GM12878 (cell line): ENCODE results near the gene ZNF592. TPM values are rescaled to one million over a fixed set of nuclear protein-coding genes. Genes with fewer than 3 reads are reported as not detected.

ENCODE experiments used
- BCL3 ChIP-seq: IDR thresholded peaks from 2 replicates; pipeline ENCODE4 v1.6.1; 2011; ENCODE audit warnings: borderline replicate concordance, low read depth, mild to moderate bottlenecking, moderate library complexity, low read length; ENCODE audit not compliant: insufficient read depth, poor library complexity, severe bottlenecking
- BMI1 ChIP-seq: fragments of 450-650 bp; IDR thresholded peaks from 2 replicates; pipeline ENCODE4 v1.6.1; 2016; ENCODE audit warnings: mild to moderate bottlenecking, moderate library complexity, borderline replicate concordance
- CBFB ChIP-seq: IDR thresholded peaks from 2 replicates; pipeline ENCODE4 v1.6.1; 2016; ENCODE audit warnings: antibody characterized with exemption, low read depth
- DPF2 ChIP-seq: fragments of 450-650 bp; IDR thresholded peaks from 2 replicates; pipeline ENCODE4 v1.6.1; 2017; ENCODE audit warnings: mild to moderate bottlenecking
- ESRRA ChIP-seq: IDR thresholded peaks from 2 replicates; pipeline ENCODE4 v1.6.1; 2012; ENCODE audit warnings: mild to moderate bottlenecking, low read length, improper control_type of control experiment
- HDGF ChIP-seq: fragments of 450-650 bp; IDR thresholded peaks from 2 replicates; pipeline ENCODE4 v1.6.1; 2016; ENCODE audit warnings: antibody characterized with exemption
- MEF2A ChIP-seq: IDR thresholded peaks from 2 replicates; pipeline ENCODE4 v1.6.1; 2011; ENCODE audit warnings: low read depth, mild to moderate bottlenecking, low read length, moderate library complexity; ENCODE audit not compliant: insufficient read depth
- RAD21 ChIP-seq: IDR thresholded peaks from 2 replicates; pipeline ENCODE4 v1.6.1; 2011; ENCODE audit warnings: mild to moderate bottlenecking, low read depth, low read length, moderate library complexity; ENCODE audit not compliant: insufficient read depth
- RBBP5 ChIP-seq: fragments of 200-600 bp; sonication (generic); conservative IDR thresholded peaks from 2 replicates; pipeline ENCODE4 v1.6.1; 2016
- RUNX3 ChIP-seq: IDR thresholded peaks from 2 replicates; pipeline ENCODE4 v1.6.1; 2012; ENCODE audit warnings: low read length, inconsistent platforms
- SUPT20H ChIP-seq: IDR thresholded peaks from 2 replicates; pipeline ENCODE4 v1.6.1; 2011; ENCODE audit warnings: low read depth, mild to moderate bottlenecking, low read length, moderate library complexity, borderline replicate concordance; ENCODE audit not compliant: control insufficient read depth
- TCF12 ChIP-seq: IDR thresholded peaks from 2 replicates; pipeline ENCODE4 v1.6.1; 2011; ENCODE audit warnings: low read depth, mild to moderate bottlenecking, low read length
- ZBTB40 ChIP-seq: fragments of 450-650 bp; IDR thresholded peaks from 2 replicates; pipeline ENCODE4 v1.6.1; 2016; ENCODE audit warnings: mild to moderate bottlenecking, moderate library complexity, borderline replicate concordance
- ZNF384 ChIP-seq: IDR thresholded peaks from 2 replicates; pipeline ENCODE4 v1.6.1; 2012; ENCODE audit warnings: low read depth, mild to moderate bottlenecking, low read length, improper control_type of control experiment, borderline replicate concordance
- polyA plus RNA-seq, 11 experiments: library from polyadenylated mRNA; depleted of rRNA in 4 of 11; unstranded in 6 of 11; stranded (reverse) in 5 of 11; fragments of >200 nt; fragmentation: Nextera tagmentation in 4 of 11; fragmentation: Illumina TruSeq in 1 of 11; extraction: Ambion mirVana in 4 of 11; extraction: Trizol in 1 of 11; gene quantifications; 1 replicate in 1 of 11; 2 replicates in 10 of 11; pipeline versions ENCODE4 v1.2.1 to v1.2.3, GENCODE V29; 2011 to 2016; ENCODE audit warnings: inconsistent platforms in 2 of 11, missing spikeins in 2 of 11, low read depth in 1 of 11
- total RNA-seq, 4 experiments: library from RNA; depleted of rRNA in 3 of 4; stranded (reverse); fragments of >200 nt in 3 of 4; fragmentation: Illumina TruSeq in 1 of 4; extraction: Trizol in 1 of 4; gene quantifications; 2 replicates each; pipeline versions ENCODE4 v1.2.1 to v1.2.3, GENCODE V29; 2013 to 2021
- TF ChIP-seq, protein P1 (sequence below): IDR thresholded peaks from 2 replicates; pipeline ENCODE4 v1.6.1; 2012; ENCODE audit warnings: low read depth, low read length, improper control_type of control experiment
- TF ChIP-seq, protein P2 (sequence below): fragments of 450-650 bp; IDR thresholded peaks from 2 replicates; pipeline ENCODE4 v1.6.1; 2018; ENCODE audit warnings: mild to moderate bottlenecking, low read depth, moderate library complexity; ENCODE audit not compliant: partially characterized antibody
- TF ChIP-seq, protein P3 (sequence below): fragments of 450-650 bp; formaldehyde crosslinking; IDR thresholded peaks from 2 replicates; pipeline ENCODE4 v1.4.0; 2022; ENCODE audit warnings: mild to moderate bottlenecking, moderate library complexity

Gene ZNF592
- total and polyA plus RNA-seq, 10 of the 15 experiments (the other 5 are each of a cell fraction or from before 2014, with no cell fraction given) = 0.95 to 23.7 (median 8.6) TPM

GRCh38 chr15:84716036-84716732 is 32.2 kb upstream of the ZNF592 start, which contains the start of gene SEC11A (continued):
- TF ChIP-seq, protein P1, sequence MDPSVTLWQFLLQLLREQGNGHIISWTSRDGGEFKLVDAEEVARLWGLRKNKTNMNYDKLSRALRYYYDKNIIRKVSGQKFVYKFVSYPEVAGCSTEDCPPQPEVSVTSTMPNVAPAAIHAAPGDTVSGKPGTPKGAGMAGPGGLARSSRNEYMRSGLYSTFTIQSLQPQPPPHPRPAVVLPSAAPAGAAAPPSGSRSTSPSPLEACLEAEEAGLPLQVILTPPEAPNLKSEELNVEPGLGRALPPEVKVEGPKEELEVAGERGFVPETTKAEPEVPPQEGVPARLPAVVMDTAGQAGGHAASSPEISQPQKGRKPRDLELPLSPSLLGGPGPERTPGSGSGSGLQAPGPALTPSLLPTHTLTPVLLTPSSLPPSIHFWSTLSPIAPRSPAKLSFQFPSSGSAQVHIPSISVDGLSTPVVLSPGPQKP = peak; percentile 79
- TF ChIP-seq MEF2A (no peak), RAD21 (no peak), SUPT20H (no peak), DPF2 (peak; percentile 69), RBBP5 (no peak), CBFB (no peak), RUNX3 (peak; percentile 18), HDGF (peak; percentile 85), ESRRA (no peak), ZBTB40 (peak; percentile 98), TCF12 (peak; percentile 53; the same call in 1 of the 2 replicates), BMI1 (no peak), BCL3 (peak; percentile 13), ZNF384 (no peak)
- TF ChIP-seq, protein P2, sequence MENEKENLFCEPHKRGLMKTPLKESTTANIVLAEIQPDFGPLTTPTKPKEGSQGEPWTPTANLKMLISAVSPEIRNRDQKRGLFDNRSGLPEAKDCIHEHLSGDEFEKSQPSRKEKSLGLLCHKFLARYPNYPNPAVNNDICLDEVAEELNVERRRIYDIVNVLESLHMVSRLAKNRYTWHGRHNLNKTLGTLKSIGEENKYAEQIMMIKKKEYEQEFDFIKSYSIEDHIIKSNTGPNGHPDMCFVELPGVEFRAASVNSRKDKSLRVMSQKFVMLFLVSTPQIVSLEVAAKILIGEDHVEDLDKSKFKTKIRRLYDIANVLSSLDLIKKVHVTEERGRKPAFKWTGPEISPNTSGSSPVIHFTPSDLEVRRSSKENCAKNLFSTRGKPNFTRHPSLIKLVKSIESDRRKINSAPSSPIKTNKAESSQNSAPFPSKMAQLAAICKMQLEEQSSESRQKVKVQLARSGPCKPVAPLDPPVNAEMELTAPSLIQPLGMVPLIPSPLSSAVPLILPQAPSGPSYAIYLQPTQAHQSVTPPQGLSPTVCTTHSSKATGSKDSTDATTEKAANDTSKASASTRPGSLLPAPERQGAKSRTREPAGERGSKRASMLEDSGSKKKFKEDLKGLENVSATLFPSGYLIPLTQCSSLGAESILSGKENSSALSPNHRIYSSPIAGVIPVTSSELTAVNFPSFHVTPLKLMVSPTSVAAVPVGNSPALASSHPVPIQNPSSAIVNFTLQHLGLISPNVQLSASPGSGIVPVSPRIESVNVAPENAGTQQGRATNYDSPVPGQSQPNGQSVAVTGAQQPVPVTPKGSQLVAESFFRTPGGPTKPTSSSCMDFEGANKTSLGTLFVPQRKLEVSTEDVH = peak; percentile 73
- TF ChIP-seq, protein P3, sequence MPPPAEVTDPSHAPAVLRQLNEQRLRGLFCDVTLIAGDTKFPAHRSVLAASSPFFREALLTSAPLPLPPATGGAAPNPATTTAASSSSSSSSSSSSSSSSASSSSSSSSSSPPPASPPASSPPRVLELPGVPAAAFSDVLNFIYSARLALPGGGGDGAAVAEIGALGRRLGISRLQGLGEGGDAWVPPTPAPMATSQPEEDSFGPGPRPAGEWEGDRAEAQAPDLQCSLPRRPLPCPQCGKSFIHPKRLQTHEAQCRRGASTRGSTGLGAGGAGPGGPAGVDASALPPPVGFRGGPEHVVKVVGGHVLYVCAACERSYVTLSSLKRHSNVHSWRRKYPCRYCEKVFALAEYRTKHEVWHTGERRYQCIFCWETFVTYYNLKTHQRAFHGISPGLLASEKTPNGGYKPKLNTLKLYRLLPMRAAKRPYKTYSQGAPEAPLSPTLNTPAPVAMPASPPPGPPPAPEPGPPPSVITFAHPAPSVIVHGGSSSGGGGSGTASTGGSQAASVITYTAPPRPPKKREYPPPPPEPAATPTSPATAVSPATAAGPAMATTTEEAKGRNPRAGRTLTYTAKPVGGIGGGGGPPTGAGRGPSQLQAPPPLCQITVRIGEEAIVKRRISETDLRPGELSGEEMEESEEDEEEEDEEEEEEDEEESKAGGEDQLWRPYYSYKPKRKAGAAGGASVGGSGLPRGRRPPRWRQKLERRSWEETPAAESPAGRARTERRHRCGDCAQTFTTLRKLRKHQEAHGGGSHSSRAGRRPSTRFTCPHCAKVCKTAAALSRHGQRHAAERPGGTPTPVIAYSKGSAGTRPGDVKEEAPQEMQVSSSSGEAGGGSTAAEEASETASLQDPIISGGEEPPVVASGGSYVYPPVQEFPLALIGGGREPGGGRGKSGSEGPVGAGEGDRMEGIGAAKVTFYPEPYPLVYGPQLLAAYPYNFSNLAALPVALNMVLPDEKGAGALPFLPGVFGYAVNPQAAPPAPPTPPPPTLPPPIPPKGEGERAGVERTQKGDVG (CRISPR knock-in tag) = no peak
